ENCODE data around the gene ATG16L1.
"Not testable (repeated sequence)": the region's sequence is repeated elsewhere in the genome, so short reads cannot be mapped to it uniquely, and the experiment has no call there.

Gene ATG16L1

GRCh38 chr2:233300401-233300800 is 48.9 kb downstream of the ATG16L1 start:
- no peak for DNase-seq

DNA sequence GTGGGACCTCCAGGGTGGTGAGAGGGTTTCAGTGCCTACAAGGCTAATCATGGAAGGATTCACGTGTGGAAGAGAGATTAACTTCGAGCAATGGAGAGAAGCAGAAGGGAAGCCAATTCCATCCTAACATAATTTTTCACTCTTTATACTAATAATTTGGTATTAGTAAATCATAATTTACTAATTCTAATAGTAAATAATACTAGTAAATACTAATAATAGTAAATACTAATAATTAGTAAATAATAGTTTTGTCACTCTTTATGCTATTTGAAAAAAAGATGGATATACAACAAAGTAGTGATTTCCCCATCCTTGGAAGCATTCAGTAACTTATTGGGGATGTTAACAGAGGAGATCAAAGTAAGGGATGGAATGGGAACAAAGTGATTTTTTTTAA is 49.8 kb downstream of the ATG16L1 start:
- no peak for DNase-seq

DNA sequence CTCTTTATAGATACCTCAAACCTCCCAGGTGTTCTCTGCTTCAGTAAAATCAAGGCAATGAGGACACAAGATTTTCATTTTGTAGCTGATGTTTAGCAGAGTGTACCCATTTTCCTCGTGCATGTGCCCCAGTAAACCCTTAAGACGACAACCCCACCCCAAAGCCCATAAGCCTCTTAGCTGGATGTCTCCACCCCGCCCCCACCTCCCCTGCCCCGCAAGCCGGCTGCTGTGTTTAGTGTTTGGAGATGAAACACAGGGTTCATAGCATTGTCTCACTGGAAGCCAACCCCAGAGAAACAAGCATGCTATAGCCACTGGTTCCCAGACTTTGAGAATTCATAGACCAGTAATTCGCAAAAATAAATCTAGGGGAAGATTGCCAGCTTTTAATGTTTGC is 50.3 kb downstream of the ATG16L1 start:
- no peak for DNase-seq

DNA sequence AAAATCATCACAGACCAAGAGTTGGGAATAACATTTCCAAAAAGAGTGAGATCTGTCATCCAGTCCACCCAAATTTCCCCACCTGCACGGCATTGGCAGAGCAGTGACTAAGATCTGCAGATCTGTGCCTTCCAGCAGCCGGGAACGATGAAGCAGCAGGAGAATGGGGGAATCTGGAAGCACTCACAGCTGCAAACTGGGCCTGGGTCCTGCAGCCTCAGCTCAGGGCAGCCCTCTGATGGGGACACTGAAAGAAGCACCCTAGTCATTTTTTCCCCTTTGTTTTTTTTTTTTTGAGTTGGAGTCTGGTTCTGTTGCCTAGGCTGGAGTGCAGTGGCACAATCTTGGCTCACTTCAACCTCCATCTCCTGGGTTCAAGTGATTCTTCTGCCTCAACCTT is 51.8 kb downstream of the ATG16L1 start:
- DNase-seq, result no peak

DNA sequence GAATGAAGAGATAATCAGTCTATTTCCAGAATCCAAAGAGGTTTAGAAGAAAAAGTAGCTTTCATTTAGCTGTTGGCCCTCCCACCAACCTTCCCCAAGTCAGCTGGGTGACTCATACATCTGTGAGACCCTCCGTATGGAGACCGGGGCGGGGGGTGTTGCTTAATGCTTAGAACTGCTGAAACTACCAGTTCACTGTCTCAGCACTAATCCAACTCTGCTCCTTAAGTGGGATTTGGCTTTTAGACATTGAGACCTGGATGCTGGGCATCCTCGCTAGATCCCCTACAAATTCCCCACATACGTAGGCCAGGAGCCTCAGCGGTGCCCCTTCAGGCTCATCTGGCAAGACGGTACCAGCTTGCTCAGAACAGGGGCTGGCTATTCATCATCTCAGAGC is 56.1 kb downstream of the ATG16L1 start, which contains the start of gene SAG:
Gene SAG (plus strand): TSS at position 252 of the 400 bp plus-strand sequence. CDS start 1,374 bp downstream, outside the sequence.
- no peak for DNase-seq

DNA sequence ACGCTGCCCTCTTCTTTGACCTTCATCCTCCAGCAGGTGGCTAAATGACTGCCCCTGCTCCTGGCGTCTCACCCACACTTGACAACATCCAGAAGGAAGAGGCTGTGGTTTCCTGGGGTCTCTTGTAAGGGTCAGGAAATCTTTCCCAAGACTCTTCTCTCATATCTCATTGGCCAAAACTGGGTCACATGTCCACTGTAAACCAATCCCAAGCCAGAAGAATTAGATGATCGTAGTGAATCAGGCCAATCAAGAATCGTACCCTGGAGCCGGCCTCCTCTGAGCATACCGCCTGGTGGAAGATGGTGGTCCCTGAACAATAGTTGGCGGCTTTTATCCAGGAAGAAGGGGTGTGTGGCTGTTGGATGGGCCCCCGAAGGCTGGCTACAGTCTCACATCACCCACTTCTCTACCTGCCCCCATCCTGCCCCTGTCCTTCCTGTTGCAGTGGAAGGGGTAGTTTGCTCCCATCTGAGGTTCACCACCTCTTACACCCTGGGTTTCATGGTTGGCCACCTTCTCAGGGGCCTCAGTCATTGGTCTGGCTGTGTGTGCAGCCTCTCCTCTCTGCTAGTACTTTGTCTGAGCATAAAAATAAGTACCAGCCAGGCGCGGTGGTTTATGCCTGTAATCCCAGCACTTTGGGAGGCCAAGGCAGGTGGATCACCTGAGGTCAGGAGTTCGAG is 59.9 kb downstream of the ATG16L1 start:
- no peak for DNase-seq

DNA sequence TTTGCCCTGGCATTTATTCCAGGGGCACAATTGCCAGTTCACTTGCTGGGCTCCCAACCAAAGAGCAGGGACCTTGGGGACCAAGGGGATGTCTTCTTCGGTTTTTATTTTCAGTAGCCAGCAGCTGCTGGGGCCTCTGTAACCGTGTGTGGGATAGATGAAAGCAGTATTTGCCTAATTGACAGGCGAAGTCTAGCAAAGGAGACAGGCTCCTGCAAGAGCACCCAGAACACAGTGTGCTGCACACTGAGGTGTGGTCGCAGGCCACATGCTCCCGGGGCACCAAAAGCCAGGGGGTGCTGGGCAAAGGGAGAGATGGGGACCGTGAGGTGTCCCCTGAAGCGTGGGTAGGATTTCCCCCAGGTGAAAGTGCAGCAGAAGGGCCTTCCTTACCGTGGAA is 61.4 kb downstream of the ATG16L1 start:
- DNase-seq, result no peak

GRCh38 chr2:233314180-233314925 is 62.9 kb downstream of the ATG16L1 start:
- DNase-seq, result no peak

DNA sequence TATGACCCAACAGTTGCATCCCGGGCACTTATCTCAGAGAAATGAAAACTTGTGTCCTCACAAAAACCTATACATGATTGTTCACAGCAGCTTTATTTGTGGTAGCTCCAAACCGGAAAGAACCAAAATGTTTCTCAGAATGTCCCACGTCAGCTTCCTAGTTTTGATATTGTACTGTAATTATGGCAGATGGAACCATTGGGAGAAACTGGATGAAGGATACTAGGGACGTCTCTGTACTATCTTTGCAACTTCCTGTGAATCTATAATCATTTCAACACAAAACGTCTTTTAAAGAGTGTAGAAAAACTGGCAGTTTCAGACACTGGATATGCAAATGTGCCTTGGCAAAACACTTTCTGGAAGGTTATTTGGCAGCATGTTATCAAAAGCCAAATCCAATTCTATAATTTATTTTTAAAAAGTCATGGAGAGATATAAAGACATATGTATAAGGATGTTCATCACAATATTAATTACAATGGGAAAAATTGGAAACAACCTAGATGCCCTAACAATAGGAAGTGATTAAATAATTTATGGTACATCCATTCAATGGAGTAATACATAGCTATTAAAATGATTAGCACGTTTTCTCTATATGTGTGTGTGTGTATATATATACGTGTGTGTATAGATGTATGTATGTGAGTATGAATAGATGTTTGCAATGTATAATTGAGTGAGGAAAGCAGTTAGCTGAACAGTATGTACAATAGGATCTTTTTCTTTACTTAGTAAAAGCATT is 65.9 kb downstream of the ATG16L1 start:
- no peak for DNase-seq

- no peak for DNase-seq
Observed at GRCh38 chr2:233319256-233319655, 67.8 kb downstream of the ATG16L1 start.

- DNase-seq, result no peak
Observed at GRCh38 chr2:233320470-233320869, 69.0 kb downstream of the ATG16L1 start.

DNA sequence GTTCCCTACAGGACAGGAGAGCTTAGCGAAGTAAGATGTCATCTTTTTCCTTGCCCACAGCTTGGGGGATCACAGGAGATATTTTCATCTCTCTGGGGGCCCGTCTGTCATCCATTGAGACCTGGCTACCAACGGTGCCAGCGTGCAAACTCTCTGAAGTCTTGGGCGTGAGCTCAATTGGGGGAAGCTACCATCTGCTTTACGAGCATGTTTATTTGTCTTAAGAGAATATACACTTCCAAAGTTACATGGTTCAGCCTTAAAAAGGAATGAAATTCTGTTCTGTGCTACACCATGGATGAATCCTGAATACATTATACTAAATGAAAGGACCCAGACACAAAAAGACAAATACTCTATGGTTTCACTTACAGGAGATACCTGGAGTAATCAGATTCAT is 69.7 kb downstream of the ATG16L1 start:
- no peak for DNase-seq

- no peak for DNase-seq
Observed at GRCh38 chr2:233323851-233324250, 72.4 kb downstream of the ATG16L1 start.

DNA sequence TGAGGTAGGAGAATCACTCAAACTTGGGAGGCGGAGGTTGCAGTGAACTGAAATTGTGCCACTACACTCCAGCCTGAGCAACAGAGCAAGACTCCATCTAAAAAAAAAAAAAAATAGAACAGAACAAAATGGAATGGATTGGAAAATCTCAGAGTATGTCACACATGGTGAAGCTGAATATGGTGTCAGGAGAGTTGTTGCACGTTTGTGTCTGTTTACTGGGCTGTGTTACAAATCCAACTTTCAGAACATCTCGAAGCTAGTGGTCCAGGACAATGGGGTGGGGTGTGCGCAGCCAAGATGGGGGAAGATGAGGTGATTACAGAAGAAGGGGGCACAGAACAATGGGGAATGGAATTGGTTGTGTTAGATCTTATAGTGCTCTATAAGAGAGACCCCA is 73.8 kb downstream of the ATG16L1 start:
- no peak for DNase-seq

GRCh38 chr2:233325814-233326213 is 74.3 kb downstream of the ATG16L1 start:
- no peak for DNase-seq

DNA sequence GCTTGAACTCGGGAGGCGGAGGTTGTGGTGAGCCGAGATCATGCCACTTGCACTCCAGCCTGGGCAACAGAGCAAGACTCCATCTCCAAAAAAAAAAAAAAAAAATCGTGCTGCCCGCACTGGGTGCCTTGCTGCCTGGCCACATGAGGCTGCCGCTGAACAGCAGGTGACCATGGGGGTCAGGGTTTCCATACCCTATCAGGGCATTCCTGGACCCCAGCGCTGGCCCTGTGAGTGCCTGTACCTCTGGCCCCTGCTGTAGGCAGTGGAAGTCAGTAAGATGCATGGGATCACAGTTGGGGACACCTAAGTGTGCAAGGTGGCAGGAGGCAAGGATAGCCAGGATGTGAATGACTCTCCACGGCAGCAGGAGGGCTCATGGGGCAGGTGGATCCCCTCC is 75.0 kb downstream of the ATG16L1 start:
- DNase-seq, result no peak

GRCh38 chr2:233328922-233329321 is 77.4 kb downstream of the ATG16L1 start:
- no peak for DNase-seq

DNA sequence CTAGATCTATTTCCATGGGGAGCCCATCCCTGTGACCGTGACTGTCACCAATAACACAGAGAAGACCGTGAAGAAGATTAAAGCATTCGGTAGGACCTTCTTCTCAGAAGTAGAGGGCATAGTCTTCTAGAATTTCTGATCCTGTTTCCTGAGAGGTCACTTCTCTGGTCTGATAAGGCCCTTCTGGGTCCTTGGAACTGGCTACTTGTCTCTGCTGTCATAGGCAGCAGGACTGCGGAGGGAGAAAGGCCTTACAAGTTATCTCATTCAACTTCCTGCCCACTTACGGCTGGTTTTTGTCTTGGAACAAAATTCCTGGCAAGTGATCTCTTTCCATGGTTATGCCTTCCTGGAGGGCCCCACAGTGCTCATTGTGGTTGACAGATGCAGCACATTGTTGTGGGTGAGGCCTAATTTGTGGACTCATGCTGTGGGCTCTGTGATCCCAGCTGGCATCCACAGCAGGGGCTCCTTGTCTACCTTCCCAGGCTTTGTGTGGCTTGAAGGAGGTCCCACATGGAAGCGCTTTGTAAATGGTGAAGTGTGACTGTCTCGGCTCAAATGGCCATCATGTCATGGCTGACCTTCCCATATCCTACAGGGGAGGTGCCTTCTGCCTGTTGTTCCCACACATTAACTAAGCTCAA is 78.1 kb downstream of the ATG16L1 start:
- no peak for DNase-seq

GRCh38 chr2:233331536-233331935 is 80.1 kb downstream of the ATG16L1 start:
- DNase-seq, result peak in 2 of 4 experiments; percentile 55 to 59

GRCh38 chr2:233332125-233332524 is 80.7 kb downstream of the ATG16L1 start:
- DNase-seq, result no peak

- DNase-seq, result no peak
Observed at GRCh38 chr2:233334915-233335314, 83.4 kb downstream of the ATG16L1 start.

- DNase-seq, result not testable (repeated sequence)
Observed at GRCh38 chr2:233336091-233336490, 84.6 kb downstream of the ATG16L1 start.

GRCh38 chr2:233336541-233336940 is 85.1 kb downstream of the ATG16L1 start:
- DNase-seq, result no peak

Data from activated naive CD4-positive, alpha-beta T cell (primary cell).